NOMO-1 treated with DMSO at 0.1 percent for 48 hours (cell line): ENCODE results near the gene CARD9.
"Not testable (repeated sequence)": the region's sequence is repeated elsewhere in the genome, so short reads cannot be mapped to it uniquely, and the experiment has no call there.

Experiments used
- DNase-seq: peaks from one replicate; lab custom pipeline; 2025; ENCODE audit not compliant: unreplicated experiment; lab: John Stamatoyannopoulos, UW

Gene CARD9

GRCh38 chr9:136326061-136326760, 47.3 kb downstream of the CARD9 start:
- no peak for DNase-seq

GRCh38 chr9:136325358-136325757, 48.1 kb downstream of the CARD9 start:
- no peak for DNase-seq

GRCh38 chr9:136324501-136325300, 48.8 kb downstream of the CARD9 start:
- no peak for DNase-seq

- DNase-seq: no peak
Observed at GRCh38 chr9:136323371-136323789, 50.1 kb downstream of the CARD9 start.

GRCh38 chr9:136322756-136323330, 50.6 kb downstream of the CARD9 start:
- no peak for DNase-seq

GRCh38 chr9:136321561-136321960, 51.9 kb downstream of the CARD9 start:
- DNase-seq: no peak

- DNase-seq: not testable (repeated sequence)
Observed at GRCh38 chr9:136320972-136321371, 52.5 kb downstream of the CARD9 start.

- DNase-seq: not testable (repeated sequence)
Observed at GRCh38 chr9:136319955-136320354, 53.5 kb downstream of the CARD9 start.

- DNase-seq: not testable (repeated sequence)
Observed at GRCh38 chr9:136319244-136319643, 54.2 kb downstream of the CARD9 start.

- DNase-seq: no peak
Observed at GRCh38 chr9:136318776-136319241, 54.7 kb downstream of the CARD9 start.

GRCh38 chr9:136318111-136318775, 55.2 kb downstream of the CARD9 start:
- DNase-seq: no peak

GRCh38 chr9:136317695-136318094, 55.8 kb downstream of the CARD9 start:
- no peak for DNase-seq

- no peak for DNase-seq
Observed at GRCh38 chr9:136316896-136317676, 56.4 kb downstream of the CARD9 start.

GRCh38 chr9:136316271-136316751, 57.2 kb downstream of the CARD9 start:
- no peak for DNase-seq

GRCh38 chr9:136314944-136315343, 58.5 kb downstream of the CARD9 start:
- DNase-seq: no peak

GRCh38 chr9:136314056-136314416, 59.4 kb downstream of the CARD9 start:
- DNase-seq: no peak
